Large intestine (tissue), 3 donors: Measurements from ENCODE around the gene MTMR3. TPM values are rescaled to one million over a fixed set of nuclear protein-coding genes. Genes with fewer than 3 reads are reported as not detected.
A peak's percentile ranks its signal among the peaks of the same experiment; 100 is the strongest.

Source experiments
- DNase-seq, 2 donors: peaks; one replicate each; pipeline versions ENCODE4 v3.0.0 to v3.0.0-alpha.2; 2013
- H3K27ac ChIP-seq: one replicate; pipeline ENCODE4 v1.5.1; 2013; ENCODE audit warnings: low read length
- H3K27me3 ChIP-seq: 2 replicates; pipeline ENCODE4 v1.6.1; 2013; ENCODE audit warnings: low read length; ENCODE audit not compliant: control insufficient read depth, insufficient read depth
- H3K36me3 ChIP-seq: 2 replicates; pipeline ENCODE4 v1.6.1; 2013; ENCODE audit warnings: low read length; ENCODE audit not compliant: control insufficient read depth, insufficient read depth
- H3K4me1 ChIP-seq: one replicate; pipeline ENCODE4 v1.6.1; 2013; ENCODE audit warnings: low read length; ENCODE audit not compliant: control insufficient read depth, insufficient read depth
- H3K4me3 ChIP-seq: one replicate; pipeline ENCODE4 v1.5.1; 2013; ENCODE audit warnings: low read length
- H3K9me3 ChIP-seq: one replicate; pipeline ENCODE4 v1.6.1; 2013; ENCODE audit warnings: mild to moderate bottlenecking, low read depth, low read length, moderate library complexity; ENCODE audit not compliant: control insufficient read depth
- WGBS: methylation state at CpG from one replicate; pipeline ENCODE4 v1.1.5; 2013; ENCODE audit warnings: low lambda C conversion rate; ENCODE audit not compliant: insufficient coverage; 5-methylcytosine and 5-hydroxymethylcytosine counted together
- polyA plus RNA-seq: library from polyadenylated mRNA; unstranded; fragments of 120-200 nt; gene quantifications from one replicate; pipeline ENCODE4 v1.2.1, GENCODE V29; 2013

MTMR3 gene
- polyA plus RNA-seq, 1 donor: 32.2 TPM

DNA sequence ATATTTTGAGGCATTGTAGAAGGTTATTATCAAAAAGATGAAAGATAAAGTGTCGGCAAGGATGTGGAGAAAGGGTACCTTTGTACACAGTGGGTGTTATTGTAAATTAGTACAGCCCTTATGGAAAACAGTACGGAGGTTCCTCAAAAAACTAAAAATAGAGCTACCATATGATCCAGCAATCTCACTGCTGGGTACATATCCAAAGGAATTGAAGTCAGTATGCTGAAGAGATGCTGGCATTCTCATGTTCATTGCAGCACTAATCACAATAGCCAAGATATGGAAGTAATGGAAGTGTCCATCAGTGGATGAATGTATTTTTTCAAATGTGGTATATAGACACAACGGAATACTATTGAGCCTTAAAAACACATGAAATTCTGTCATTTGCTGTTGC is 15.1 kb upstream of the MTMR3 start:
- DNase-seq: no peak
- no peaks in the 10 kb centered on the region for H3K36me3 ChIP-seq
- H3K4me1 ChIP-seq: peaks cover 8% of the 10 kb centered on the region
- no peak overlapping the region for H3K27ac ChIP-seq
- H3K4me3 ChIP-seq: no peak overlapping the region
- no peaks in the 10 kb centered on the region for H3K9me3 ChIP-seq
- 78% methylated on average over 1 of the region's 3 CpGs for WGBS
- H3K27me3 ChIP-seq: no peaks in the 10 kb centered on the region

- Histone ChIP-seq H3K27me3 (no peaks in the 10 kb centered on the region), H3K4me3 (no peak overlapping the region), H3K9me3 (no peaks in the 10 kb centered on the region), H3K27ac (no peak overlapping the region), H3K36me3 (no peaks in the 10 kb centered on the region), H3K4me1 (peaks cover 8% of the 10 kb centered on the region)
- no CpG with 5 or more reads among the region's 3 CpGs for WGBS
- no peak for DNase-seq
These were observed 12.4 kb upstream of the MTMR3 start for GRCh38 chr22:29870574-29870973.

GRCh38 chr22:29871684-29872083 is 11.3 kb upstream of the MTMR3 start:
- no peaks in the 10 kb centered on the region for H3K9me3 ChIP-seq
- peak; percentile 16 to 37 for DNase-seq
- H3K27ac ChIP-seq: no peak overlapping the region
- no peaks in the 10 kb centered on the region for H3K27me3 ChIP-seq
- no CpG with 5 or more reads among the region's 5 CpGs for whole genome bisulfite sequencing
- no peaks in the 10 kb centered on the region for H3K36me3 ChIP-seq
- H3K4me3 ChIP-seq: no peak overlapping the region
- peaks cover 8% of the 10 kb centered on the region for H3K4me1 ChIP-seq

GRCh38 chr22:29872144-29872893 is 10.7 kb upstream of the MTMR3 start:
- no peak overlapping the region for H3K27ac ChIP-seq
- no CpG with 5 or more reads among the region's 3 CpGs for WGBS

GRCh38 chr22:29872989-29873388 is 10.0 kb upstream of the MTMR3 start:
- Histone ChIP-seq H3K4me1 (peaks cover 8% of the 10 kb centered on the region), H3K27ac (no peak overlapping the region), H3K9me3 (no peaks in the 10 kb centered on the region), H3K4me3 (no peak overlapping the region), H3K27me3 (no peaks in the 10 kb centered on the region), H3K36me3 (no peaks in the 10 kb centered on the region)
- DNase-seq: no peak
- WGBS: no CpG with 5 or more reads among the region's 5 CpGs

More at GRCh38 chr22:29872144-29872893, 10.7 kb upstream of the MTMR3 start:
- Histone ChIP-seq H3K4me3 (no peak overlapping the region), H3K9me3 (no peaks in the 10 kb centered on the region), H3K27me3 (no peaks in the 10 kb centered on the region), H3K4me1 (peaks cover 8% of the 10 kb centered on the region), H3K36me3 (no peaks in the 10 kb centered on the region)
- no peak for DNase-seq

- H3K4me3 ChIP-seq: no peak overlapping the region
- H3K27ac ChIP-seq: no peak overlapping the region
- H3K9me3 ChIP-seq: no peaks in the 10 kb centered on the region
- DNase-seq: no peak
- H3K27me3 ChIP-seq: no peaks in the 10 kb centered on the region
- peaks cover 8% of the 10 kb centered on the region for H3K4me1 ChIP-seq
- WGBS: 100% methylated on average over 1 of the region's 2 CpGs
- H3K36me3 ChIP-seq: no peaks in the 10 kb centered on the region
These were observed 9.0 kb upstream of the MTMR3 start for GRCh38 chr22:29873943-29874342.

DNA sequence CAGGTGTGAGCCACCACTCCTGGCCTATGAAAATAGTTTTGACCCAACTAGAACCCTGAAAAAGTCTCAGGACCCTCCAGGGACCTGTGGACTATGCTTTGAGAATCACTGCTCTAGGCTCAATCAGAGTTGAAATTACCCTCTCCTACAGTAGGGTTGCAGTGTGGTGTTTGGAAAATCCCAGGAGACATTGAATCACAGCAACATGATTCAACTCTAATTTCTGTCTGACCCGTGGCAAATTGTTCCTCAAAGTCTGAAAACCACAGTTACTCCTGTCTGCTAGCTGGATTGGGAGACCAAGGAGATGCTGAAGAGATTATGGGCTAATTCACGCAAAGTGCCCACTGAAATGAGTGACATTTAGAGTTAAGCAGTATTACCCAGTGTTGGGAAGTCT is 5.4 kb upstream of the MTMR3 start:
- H3K36me3 ChIP-seq: no peaks in the 10 kb centered on the region
- no peak for DNase-seq
- no peaks in the 10 kb centered on the region for H3K9me3 ChIP-seq
- no peak overlapping the region for H3K4me3 ChIP-seq
- peaks cover under 1% of the 10 kb centered on the region for H3K4me1 ChIP-seq
- no peaks in the 10 kb centered on the region for H3K27me3 ChIP-seq
- no peak overlapping the region for H3K27ac ChIP-seq
- WGBS: no CpG with 5 or more reads among the region's 2 CpGs

DNA sequence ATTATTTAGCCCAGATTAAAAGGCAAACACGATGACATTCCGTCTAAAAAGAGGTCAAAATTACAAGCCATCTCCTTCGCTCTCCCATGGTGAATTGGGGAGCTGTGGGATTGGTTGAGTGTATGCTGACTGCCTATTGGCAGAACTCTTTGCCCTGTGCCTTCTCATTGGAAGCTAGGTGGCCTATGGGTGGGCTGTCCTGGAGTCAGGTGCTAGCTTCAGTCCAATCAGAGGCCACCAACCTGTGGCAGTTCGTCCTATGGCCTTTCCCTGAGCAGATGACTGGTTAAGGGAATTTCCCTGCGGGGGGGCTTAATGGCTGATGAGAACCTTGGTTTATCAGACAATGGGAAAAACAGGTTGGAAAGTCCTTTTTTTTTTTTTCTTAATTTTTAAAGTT is 3.2 kb upstream of the MTMR3 start:
- no peak overlapping the region for H3K4me3 ChIP-seq
- no peak overlapping the region for H3K27ac ChIP-seq
- no peaks in the 10 kb centered on the region for H3K27me3 ChIP-seq
- no peak for DNase-seq
- no peaks in the 10 kb centered on the region for H3K9me3 ChIP-seq
- no peaks in the 10 kb centered on the region for H3K36me3 ChIP-seq
- peaks cover 6% of the 10 kb centered on the region for H3K4me1 ChIP-seq
- no CpG with 5 or more reads among the region's 5 CpGs for WGBS

- no peak for DNase-seq
- Histone ChIP-seq H3K9me3 (no peaks in the 10 kb centered on the region), H3K4me1 (peaks cover 7% of the 10 kb centered on the region), H3K4me3 (peak overlapping the region; percentile 98), H3K27ac (no peak overlapping the region), H3K27me3 (no peaks in the 10 kb centered on the region), H3K36me3 (no peaks in the 10 kb centered on the region)
- no CpG with 5 or more reads among the region's 5 CpGs for WGBS
These were observed 294 bp upstream of the MTMR3 start for GRCh38 chr22:29882716-29883044.

- no peaks in the 10 kb centered on the region for H3K9me3 ChIP-seq
- H3K4me1 ChIP-seq: peaks cover 7% of the 10 kb centered on the region
- no peaks in the 10 kb centered on the region for H3K27me3 ChIP-seq
- H3K36me3 ChIP-seq: no peaks in the 10 kb centered on the region
- H3K27ac ChIP-seq: peak overlapping the region; percentile 99
- H3K4me3 ChIP-seq: peak overlapping the region; percentile 98
- WGBS: no CpG with 5 or more reads among the region's 14 CpGs
- DNase-seq: no peak
These were observed 762 bp downstream of the MTMR3 start for GRCh38 chr22:29883775-29884097.

- Histone ChIP-seq H3K4me1 (peaks cover 7% of the 10 kb centered on the region), H3K27ac (no peak overlapping the region), H3K9me3 (no peaks in the 10 kb centered on the region), H3K36me3 (no peaks in the 10 kb centered on the region), H3K4me3 (no peak overlapping the region), H3K27me3 (no peaks in the 10 kb centered on the region)
- 79% methylated on average over 4 of the region's 4 CpGs for WGBS
- no peak for DNase-seq
These were observed 2.6 kb downstream of the MTMR3 start for GRCh38 chr22:29885610-29886009.
